Stimulated activated memory B cell treated with anti-CD40 and anti-IgM and Interleukin-4, amounts not matched to agents 10 μg/mL and 1 μg/mL and 100 μg/mL, for 72 hours (primary cell): ENCODE data around the gene KRT31.
"Not testable (repeated sequence)": the region's sequence is repeated elsewhere in the genome, so short reads cannot be mapped to it uniquely, and the experiment has no call there.

Experiments used
- ATAC-seq: fragments of 150-1000 bp; cut with Tn5 transposase; 2 replicates; pipeline ENCODE4 v1.10.0; 2021
- H3K27ac Mint-ChIP-seq: one replicate; pipeline ENCODE4 v1.8.0; 2022; ENCODE audit warnings: mild to moderate bottlenecking, mixed read lengths
- H3K27me3 Mint-ChIP-seq: one replicate; pipeline ENCODE4 v1.8.0; 2022; ENCODE audit warnings: mixed read lengths
- H3K36me3 Mint-ChIP-seq: one replicate; pipeline ENCODE4 v1.8.0; 2022; ENCODE audit warnings: mixed read lengths
- H3K4me1 Mint-ChIP-seq: one replicate; pipeline ENCODE4 v1.8.0; 2022; ENCODE audit warnings: mixed read lengths
- H3K4me3 Mint-ChIP-seq: one replicate; pipeline ENCODE4 v1.8.0; 2022; ENCODE audit warnings: mild to moderate bottlenecking, moderate library complexity, mixed read lengths
- H3K9me3 Mint-ChIP-seq: one replicate; pipeline ENCODE4 v1.8.0; 2022; ENCODE audit warnings: mixed read lengths

KRT31 gene

GRCh38 chr17:41347869-41348760 lies 49.3 kb downstream of the KRT31 start:
- no peak overlapping the region for H3K4me3 Mint-ChIP-seq
- no peak for ATAC-seq
- H3K27me3 Mint-ChIP-seq, result peaks cover 16% of the 10 kb centered on the region
- peaks cover 2% of the 10 kb centered on the region for H3K9me3 Mint-ChIP-seq
- no peaks in the 10 kb centered on the region for H3K4me1 Mint-ChIP-seq
- no peak overlapping the region for H3K27ac Mint-ChIP-seq
- H3K36me3 Mint-ChIP-seq, result no peaks in the 10 kb centered on the region

- ATAC-seq, H3K4me3 Mint-ChIP-seq, H3K4me1 Mint-ChIP-seq, H3K27me3 Mint-ChIP-seq, H3K9me3 Mint-ChIP-seq, H3K36me3 Mint-ChIP-seq, H3K27ac Mint-ChIP-seq: not testable (repeated sequence)
These were observed 51.0 kb downstream of the KRT31 start for GRCh38 chr17:41346421-41346820.

GRCh38 chr17:41345992-41346391 lies 51.4 kb downstream of the KRT31 start:
- ATAC-seq, result no peak
- H3K9me3 Mint-ChIP-seq, result peaks cover 4% of the 10 kb centered on the region
- no peak overlapping the region for H3K27ac Mint-ChIP-seq
- no peaks in the 10 kb centered on the region for H3K36me3 Mint-ChIP-seq
- H3K27me3 Mint-ChIP-seq, result no peaks in the 10 kb centered on the region
- H3K4me3 Mint-ChIP-seq, result no peak overlapping the region
- H3K4me1 Mint-ChIP-seq, result peaks cover 2% of the 10 kb centered on the region
